Heart right ventricle (tissue), 16 donors: ENCODE measurements around the gene ABHD2. TPM values are rescaled to one million over a fixed set of nuclear protein-coding genes. Genes with fewer than 3 reads are reported as not detected.

ENCODE experiments used
- ATAC-seq, 8 donors: fragments of 200-7000 bp; cut with Tn5 transposase; one replicate each; pipeline ENCODE4 v1.9.1; 2020; ENCODE audit warnings: mild to moderate bottlenecking in 8 of 8, moderate library complexity in 8 of 8, moderate number of reproducible peaks in 1 of 8
- DNase-seq, 2 donors: peaks; one replicate each; pipeline ENCODE4 v3.0.0-alpha.2; 2020
- H3K27ac ChIP-seq, 10 donors: fragments of 200-600 bp; sonication (generic) in 2 of 10; one replicate each; pipeline versions ENCODE4 v1.5.0 to v1.8.0; 2020 to 2022; ENCODE audit warnings: mild to moderate bottlenecking in 3 of 10
- H3K27me3 ChIP-seq, 7 donors: fragments of 200-600 bp; one replicate each; pipeline ENCODE4 v1.8.0; 2021 to 2022; ENCODE audit warnings: mild to moderate bottlenecking in 2 of 7
- H3K36me3 ChIP-seq, 9 donors: fragments of 200-600 bp; sonication (generic) in 1 of 9; one replicate each; pipeline versions ENCODE4 v1.5.0 to v1.8.0; 2020 to 2022; ENCODE audit warnings: mild to moderate bottlenecking in 2 of 9
- H3K4me1 ChIP-seq, 9 donors: fragments of 200-600 bp; sonication (generic) in 1 of 9; one replicate each; pipeline versions ENCODE4 v1.5.0 to v1.8.0; 2020 to 2022; ENCODE audit warnings: mild to moderate bottlenecking in 4 of 9
- H3K4me3 ChIP-seq, 10 donors: fragments of 200-600 bp; sonication (generic) in 2 of 10; one replicate each; pipeline versions ENCODE4 v1.5.0 to v1.8.0; 2020 to 2022; ENCODE audit warnings: mild to moderate bottlenecking in 7 of 10, moderate library complexity in 2 of 10
- H3K9me3 ChIP-seq, 11 donors: fragments of 200-600 bp in 10 of 11; sonication (generic) in 2 of 11; one replicate each; pipeline versions ENCODE4 v1.5.0 to v1.8.0; 2013 to 2022; ENCODE audit warnings: mild to moderate bottlenecking in 2 of 11, control low read depth in 1 of 11, moderate library complexity in 1 of 11
- WGBS, 2 donors: extraction: QIAGEN DNeasy Blood & Tissue Kit; methylation state at CpG; one replicate each; pipeline ENCODE4 v1.1.7; 2013; ENCODE audit warnings: inconsistent platforms in 1 of 2; 5-methylcytosine and 5-hydroxymethylcytosine counted together
- intact Hi-C, 10 donors: fragments of 100-400 bp; cut with DNase I; formaldehyde crosslinking; loops; one replicate each; pipeline versions ENCODE4 v1.11.1 to v1.14.2; 2022
- polyA plus RNA-seq, 2 donors: library from polyadenylated mRNA; stranded (reverse); fragments of 200-250 nt; gene quantifications; one replicate each; pipeline ENCODE4 v1.2.3, GENCODE V29; 2013
- total RNA-seq, 10 donors: library from RNA; stranded (reverse); fragmentation: NEBNext Ultra II Directional in 3 of 10; extraction: Animal tissue kit (Norgen Biotek cat#: 25700) in 3 of 10; gene quantifications; one replicate each; pipeline versions ENCODE4 v1.2.1 to v1.2.4, GENCODE V29; 2021 to 2023
- TF ChIP-seq, protein P1 (sequence below), 9 donors: fragments of 200-600 bp; sonication (generic) in 2 of 9; IDR thresholded peaks; one replicate each; pipeline versions ENCODE4 v1.5.0 to v1.8.0; 2021 to 2022; ENCODE audit warnings: antibody characterized with exemption in 9 of 9, mild to moderate bottlenecking in 5 of 9, moderate library complexity in 1 of 9
- donor health status: Arrhythmogenic right ventricular cardiomyopathy.
- donor health status: ischemic (EF 13 %, LVEDD 7.1; RV severe dilation, severe dysfunction).
- donor health status: healthy with polysubstance abuse.
- donor health status: DM: no; HTN: yes; CAD: no.
- donor health status: DM: no; HTN: no; CAD: no.
- donor health status: ischemic (EF 25% LVEDD 6.9; RV normal size, moderate dysfunction).
- donor health status: ischemic (EF 25% LVEDD 5.7; RV mildly dilated, moderate dysfunction).
- donor health status: healthy.
- donor health status: DM: yes; HTN: yes; CAD: no.
- donor health status: Ischemic cardiomyopathy.
- donor health status: ischemic (EF 35%, LVEDD 5.7; RV mildly dilated, moderate dysfunction).
- donor health status: nonischemic (EF 11% LVEDD 7.7; RV severe dilation, severe dysfunction).
- donor health status: DM: yes; HTN: yes; CAD: no.
- donor health status: PGD.
- donor health status: ischemic (EF 29% LVEDD 5.4; RV normal size, mild dysfunction).
- donor health status: nonischemic (EF 23%, LVEDD 6.1; RV moderate dilation, normal function).

ABHD2 gene
- total and polyA plus RNA-seq, 12 donors = 9.1 to 201 (median 119) TPM

GRCh38 chr15:89179966-89180875 is 92.0 kb downstream of the ABHD2 start:
- no peak overlapping the region for H3K4me3 ChIP-seq
- DNase-seq (no peak), ATAC-seq (no peak)
- intact Hi-C loops = loop anchor here in 9 of 10 donors (2.0 to 10.0 kb wide), 7 partner anchors 43 to 278 kb away; partner anchors contain the start of gene ABHD2 (in 2 of the 9)
- peak overlapping the region in 1 of 10 donors; percentile 45 for H3K27ac ChIP-seq
- no peaks in the 10 kb centered on the region for H3K27me3 ChIP-seq
- H3K9me3 ChIP-seq = no peaks in the 10 kb centered on the region
- WGBS, 2 donors = 73% methylated on average over 5 of the region's 5 CpGs
- H3K36me3 ChIP-seq = peaks cover 0 to 95% (median 29%) of the 10 kb centered on the region in 9 donors
- TF ChIP-seq, protein P1, sequence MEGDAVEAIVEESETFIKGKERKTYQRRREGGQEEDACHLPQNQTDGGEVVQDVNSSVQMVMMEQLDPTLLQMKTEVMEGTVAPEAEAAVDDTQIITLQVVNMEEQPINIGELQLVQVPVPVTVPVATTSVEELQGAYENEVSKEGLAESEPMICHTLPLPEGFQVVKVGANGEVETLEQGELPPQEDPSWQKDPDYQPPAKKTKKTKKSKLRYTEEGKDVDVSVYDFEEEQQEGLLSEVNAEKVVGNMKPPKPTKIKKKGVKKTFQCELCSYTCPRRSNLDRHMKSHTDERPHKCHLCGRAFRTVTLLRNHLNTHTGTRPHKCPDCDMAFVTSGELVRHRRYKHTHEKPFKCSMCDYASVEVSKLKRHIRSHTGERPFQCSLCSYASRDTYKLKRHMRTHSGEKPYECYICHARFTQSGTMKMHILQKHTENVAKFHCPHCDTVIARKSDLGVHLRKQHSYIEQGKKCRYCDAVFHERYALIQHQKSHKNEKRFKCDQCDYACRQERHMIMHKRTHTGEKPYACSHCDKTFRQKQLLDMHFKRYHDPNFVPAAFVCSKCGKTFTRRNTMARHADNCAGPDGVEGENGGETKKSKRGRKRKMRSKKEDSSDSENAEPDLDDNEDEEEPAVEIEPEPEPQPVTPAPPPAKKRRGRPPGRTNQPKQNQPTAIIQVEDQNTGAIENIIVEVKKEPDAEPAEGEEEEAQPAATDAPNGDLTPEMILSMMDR (IDR thresholded peaks at IDR 0.05) = no peak
- H3K4me1 ChIP-seq = peaks cover 0 to 34% (median 13%) of the 10 kb centered on the region in 9 donors

- 61 to 73% methylated on average over 6 of the region's 6 CpGs for WGBS, 2 donors
- no peaks in the 10 kb centered on the region for H3K27me3 ChIP-seq
- no peak overlapping the region for H3K27ac ChIP-seq
- no peaks in the 10 kb centered on the region for H3K9me3 ChIP-seq
- TF ChIP-seq, protein P1 (IDR thresholded peaks at IDR 0.05) = no peak
- intact Hi-C loops = loop anchor here in 1 of 10 donors (5.0 kb wide), 1 partner anchor 282 kb away; no protein-coding TSS in a partner anchor
- ATAC-seq (peak in 5 of 8 donors; percentile 37 to 64 (median 42)), DNase-seq (no peak)
- H3K4me3 ChIP-seq = no peak overlapping the region
- peaks cover 0 to 18% (median 0%) of the 10 kb centered on the region in 9 donors for H3K4me1 ChIP-seq
- peaks cover 0 to 99% (median 53%) of the 10 kb centered on the region in 9 donors for H3K36me3 ChIP-seq
Observed at GRCh38 chr15:89184357-89184756, 96.1 kb downstream of the ABHD2 start.

GRCh38 chr15:89184886-89185526 is 96.8 kb downstream of the ABHD2 start:
- ATAC-seq (peak in 2 of 8 donors; percentile 3 to 36), DNase-seq (no peak)
- Histone ChIP-seq H3K36me3 (peaks cover 0 to 99% (median 60%) of the 10 kb centered on the region in 9 donors), H3K27me3 (no peaks in the 10 kb centered on the region), H3K27ac (peak overlapping the region in 1 of 10 donors; percentile 6), H3K9me3 (no peaks in the 10 kb centered on the region), H3K4me3 (no peak overlapping the region), H3K4me1 (peaks cover 0 to 17% (median 0%) of the 10 kb centered on the region in 9 donors)
- TF ChIP-seq, protein P1 (IDR thresholded peaks at IDR 0.05) = no peak
- WGBS, 2 donors = 94 to 95% methylated on average over 12 of the region's 12 CpGs
- intact Hi-C loops = loop anchor here in 1 of 10 donors (5.0 kb wide), 1 partner anchor 283 kb away; no protein-coding TSS in a partner anchor

- Histone ChIP-seq H3K27ac (peak overlapping the region in 1 of 10 donors; percentile 16), H3K4me1 (peaks cover 0 to 17% (median 0%) of the 10 kb centered on the region in 9 donors), H3K4me3 (no peak overlapping the region), H3K9me3 (no peaks in the 10 kb centered on the region), H3K36me3 (peaks cover 0 to 99% (median 77%) of the 10 kb centered on the region in 9 donors), H3K27me3 (no peaks in the 10 kb centered on the region)
- 68 to 75% methylated on average over 6 of the region's 6 CpGs for WGBS, 2 donors
- intact Hi-C loops = no loop called here
- ATAC-seq = peak in 4 of 8 donors; percentile 15 to 40 (median 36)
- TF ChIP-seq, protein P1 (IDR thresholded peaks at IDR 0.05) = no peak
- no peak for DNase-seq
Observed at GRCh38 chr15:89186803-89187202, 98.5 kb downstream of the ABHD2 start.
